HuH-7.5 (cell line): ENCODE data around the gene CGB3.
"Not testable (repeated sequence)": the region's sequence is repeated elsewhere in the genome, so short reads cannot be mapped to it uniquely, and the experiment has no call there.

Source experiments
- DNase-seq: peaks from one replicate; pipeline ENCODE4 v3.0.0; 2011; ENCODE audit warnings: low spot score

Gene CGB3

GRCh38 chr19:49042666-49043065 lies 18.5 kb upstream of the CGB3 start:
- not testable (repeated sequence) for DNase-seq

DNA sequence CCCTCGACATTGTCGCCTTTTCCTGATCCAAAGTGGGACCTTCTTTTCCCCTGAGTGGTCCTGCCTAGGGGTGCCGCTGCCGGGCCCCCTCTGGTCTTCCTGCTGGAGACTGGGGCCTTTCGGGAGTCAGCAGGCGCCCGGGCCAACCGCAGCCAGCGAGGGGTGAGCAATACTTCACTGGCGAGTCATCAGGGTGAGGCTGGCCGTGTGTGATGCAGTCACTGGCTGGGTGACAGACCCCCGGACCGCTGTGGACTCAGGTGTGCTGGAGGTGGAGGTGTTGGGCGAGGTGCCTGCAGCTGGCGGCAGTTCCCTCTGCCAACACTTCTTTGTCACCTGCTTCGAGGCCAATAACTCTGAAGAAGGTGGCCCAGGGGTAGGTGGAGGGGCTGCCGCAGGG lies 18.0 kb upstream of the CGB3 start:
- DNase-seq: no peak

DNA sequence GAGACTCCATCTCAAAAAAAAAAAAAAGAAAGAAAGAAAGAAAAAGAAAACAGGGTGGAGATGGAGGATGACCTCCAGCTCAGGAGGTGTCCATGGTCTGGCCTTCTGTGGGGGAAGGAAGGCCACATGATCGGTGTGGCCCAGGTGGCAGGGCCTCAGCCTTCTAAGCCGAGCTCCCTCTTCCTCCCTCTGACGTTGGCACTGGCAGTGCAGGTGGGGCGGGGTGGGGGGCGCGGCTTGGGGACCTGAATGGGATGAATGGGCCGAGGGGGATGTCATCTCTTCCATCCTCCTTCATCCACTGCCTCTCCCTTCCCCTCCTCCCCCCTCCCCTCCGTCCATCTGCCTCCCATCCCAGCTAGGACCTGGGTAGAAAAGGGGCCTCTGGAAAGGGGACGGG lies 15.6 kb upstream of the CGB3 start:
- DNase-seq: not testable (repeated sequence)

DNA sequence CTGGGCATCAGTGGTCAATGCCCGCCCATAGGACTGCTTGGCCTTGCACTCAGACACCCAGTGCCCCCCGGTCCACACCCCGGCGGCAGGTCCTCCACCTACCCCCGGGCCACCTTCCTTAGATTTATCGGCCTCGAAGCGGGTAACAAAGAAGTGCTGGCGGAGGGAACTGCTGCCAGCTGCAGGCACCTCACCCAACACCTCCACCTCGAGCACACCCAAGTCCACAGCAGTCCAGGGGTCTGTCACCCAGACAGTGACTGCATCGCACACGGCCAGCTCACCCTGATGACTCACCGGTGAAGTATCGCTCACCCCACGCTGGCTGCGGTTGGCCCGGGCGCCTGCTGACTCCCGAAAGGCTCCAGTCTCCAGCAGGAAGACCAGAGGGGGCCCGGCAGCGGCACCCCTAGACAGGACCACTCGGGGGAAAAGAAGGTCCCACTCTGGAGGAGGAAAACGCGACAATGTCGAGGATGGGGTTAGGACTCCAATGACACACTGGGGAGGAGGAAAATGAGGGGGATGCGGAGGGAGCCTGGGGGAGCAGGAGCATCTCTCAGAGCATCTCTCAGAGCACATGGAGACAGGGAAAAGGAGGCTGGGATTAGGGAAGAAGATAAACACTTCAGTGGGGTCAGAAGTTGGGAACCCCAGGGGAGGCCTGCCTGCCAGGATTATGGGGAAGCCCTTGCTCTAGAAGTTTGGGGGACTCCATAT lies 14.6 kb upstream of the CGB3 start:
- DNase-seq: not testable (repeated sequence)

- DNase-seq: not testable (repeated sequence)
Observed at GRCh38 chr19:49038111-49038510, 14.0 kb upstream of the CGB3 start.

DNA sequence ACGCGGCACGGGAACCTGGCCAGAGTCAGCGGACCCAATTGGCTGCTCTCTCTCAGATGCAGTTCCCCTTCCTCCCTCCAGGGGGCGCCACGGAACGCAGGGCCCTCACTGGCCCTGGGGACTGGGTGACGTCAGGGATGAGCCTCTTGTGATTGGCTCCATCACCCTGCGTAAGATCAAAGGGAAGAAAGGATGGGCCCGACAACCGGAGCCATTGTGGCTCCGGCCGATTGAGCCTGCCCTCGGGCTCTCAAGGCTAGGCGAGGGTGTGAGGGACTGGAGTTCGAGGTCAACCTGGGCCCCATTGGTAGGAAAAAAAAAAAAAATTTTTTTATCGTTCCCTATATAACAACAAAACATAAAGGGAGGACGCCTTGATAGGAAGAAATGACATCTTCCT lies 12.7 kb upstream of the CGB3 start, which contains the start of gene CGB1:
Gene CGB1, minus strand, starts transcription at position 81 of the 400 bp plus-strand sequence. CDS start 184 bp downstream, outside the sequence.
- not testable (repeated sequence) for DNase-seq

GRCh38 chr19:49031642-49032301 lies 7.6 kb upstream of the CGB3 start, which contains the start of gene CGB2:
Gene CGB2, plus strand, starts transcription at chr19:49031890. Its CDS starts 206 bp downstream, at chr19:49032096.
- DNase-seq: peak; percentile 45

- not testable (repeated sequence) for DNase-seq
Observed at GRCh38 chr19:49030323-49030722, 6.2 kb upstream of the CGB3 start.

- DNase-seq: not testable (repeated sequence)
Observed at GRCh38 chr19:49029749-49030148, 5.6 kb upstream of the CGB3 start.

- not testable (repeated sequence) for DNase-seq
Observed at GRCh38 chr19:49028686-49029085, 4.6 kb upstream of the CGB3 start.

GRCh38 chr19:49025599-49025998 lies 1.5 kb upstream of the CGB3 start:
- DNase-seq: not testable (repeated sequence)

GRCh38 chr19:49025088-49025487 lies 955 bp upstream of the CGB3 start:
- not testable (repeated sequence) for DNase-seq

GRCh38 chr19:49022116-49022515 lies 2.0 kb downstream of the CGB3 start:
- no peak for DNase-seq

DNA sequence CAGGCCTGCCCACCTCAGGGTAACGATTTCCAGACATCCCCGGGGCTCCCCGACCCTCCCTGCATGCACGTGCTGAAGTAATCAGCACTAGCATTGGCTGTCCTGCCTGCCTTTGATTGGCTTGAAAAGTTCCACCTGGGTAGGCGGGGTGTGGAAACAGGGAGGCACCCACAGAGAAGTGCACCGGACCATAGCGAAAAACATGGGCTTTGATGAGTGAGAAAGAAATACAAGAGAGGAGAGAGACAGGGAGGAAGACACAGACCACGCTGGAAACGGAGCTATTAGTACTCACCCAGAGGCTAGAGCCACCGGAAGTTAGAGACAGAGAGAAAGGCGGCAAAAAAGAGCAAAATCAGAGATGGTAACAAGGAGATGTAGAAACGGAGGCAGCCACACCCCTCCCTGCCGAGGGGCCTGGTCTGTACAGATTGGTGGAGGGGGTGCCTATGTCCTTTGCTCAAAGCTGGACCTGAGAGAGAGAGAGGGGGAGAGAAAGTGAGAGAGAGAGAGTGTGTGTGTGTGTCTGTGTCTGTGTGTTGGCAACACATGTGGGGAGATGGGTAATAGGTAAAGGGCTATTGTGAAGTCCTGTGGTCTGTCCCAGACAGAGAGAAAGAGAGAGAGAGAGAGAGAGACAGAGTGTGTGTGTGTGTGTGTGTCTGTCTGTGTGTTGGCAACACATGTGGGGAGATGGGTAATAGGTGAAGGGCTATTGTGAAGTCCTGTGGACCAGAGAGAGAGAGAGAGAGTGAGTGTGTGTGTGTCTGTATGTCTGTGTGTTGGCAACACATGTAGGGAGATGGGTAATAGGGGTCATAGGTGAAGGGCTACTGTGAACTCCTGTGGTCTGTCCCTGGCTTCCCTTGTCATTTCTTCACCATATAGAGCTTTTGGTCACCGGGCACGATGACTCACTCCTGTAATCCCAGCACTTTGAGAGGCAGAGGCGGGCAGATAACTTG lies 2.9 kb downstream of the CGB3 start:
- no peak for DNase-seq

- DNase-seq: no peak
Observed at GRCh38 chr19:49020342-49020741, 3.8 kb downstream of the CGB3 start.

DNA sequence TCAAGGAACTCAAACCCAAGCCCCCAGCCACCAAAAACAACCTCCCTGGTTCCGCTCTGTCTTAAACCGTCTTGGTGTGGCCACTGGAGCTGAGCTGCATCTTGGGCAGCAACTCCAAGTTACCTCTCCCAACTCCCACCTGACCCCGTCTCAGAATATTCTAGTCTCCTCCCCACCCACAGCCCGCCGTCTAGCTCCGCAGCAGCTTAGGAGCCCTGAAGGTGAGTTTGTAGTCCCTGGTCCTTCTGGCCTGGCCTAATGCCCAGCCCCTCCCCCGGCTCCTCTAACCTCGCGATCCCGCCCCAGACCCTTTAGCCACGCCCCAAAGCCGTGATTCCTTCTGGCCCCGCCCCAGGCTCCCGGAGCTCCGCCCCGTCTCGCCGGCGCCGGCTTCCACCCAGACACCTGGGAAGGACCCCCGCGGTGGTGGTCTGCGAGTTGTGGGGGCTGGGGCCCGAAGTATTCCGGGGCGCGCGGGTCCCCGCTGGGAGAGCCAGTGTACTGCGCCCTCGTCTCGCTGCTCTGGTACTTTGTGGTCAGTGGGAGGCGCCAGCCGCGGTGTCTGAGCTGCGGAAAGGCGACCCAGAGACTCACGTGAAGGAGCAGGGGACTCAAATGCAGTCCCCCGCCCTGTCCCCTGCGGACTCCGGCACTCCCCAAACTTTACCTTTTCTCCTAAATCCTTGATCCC lies 4.7 kb downstream of the CGB3 start:
- DNase-seq: peak; percentile 92

DNA sequence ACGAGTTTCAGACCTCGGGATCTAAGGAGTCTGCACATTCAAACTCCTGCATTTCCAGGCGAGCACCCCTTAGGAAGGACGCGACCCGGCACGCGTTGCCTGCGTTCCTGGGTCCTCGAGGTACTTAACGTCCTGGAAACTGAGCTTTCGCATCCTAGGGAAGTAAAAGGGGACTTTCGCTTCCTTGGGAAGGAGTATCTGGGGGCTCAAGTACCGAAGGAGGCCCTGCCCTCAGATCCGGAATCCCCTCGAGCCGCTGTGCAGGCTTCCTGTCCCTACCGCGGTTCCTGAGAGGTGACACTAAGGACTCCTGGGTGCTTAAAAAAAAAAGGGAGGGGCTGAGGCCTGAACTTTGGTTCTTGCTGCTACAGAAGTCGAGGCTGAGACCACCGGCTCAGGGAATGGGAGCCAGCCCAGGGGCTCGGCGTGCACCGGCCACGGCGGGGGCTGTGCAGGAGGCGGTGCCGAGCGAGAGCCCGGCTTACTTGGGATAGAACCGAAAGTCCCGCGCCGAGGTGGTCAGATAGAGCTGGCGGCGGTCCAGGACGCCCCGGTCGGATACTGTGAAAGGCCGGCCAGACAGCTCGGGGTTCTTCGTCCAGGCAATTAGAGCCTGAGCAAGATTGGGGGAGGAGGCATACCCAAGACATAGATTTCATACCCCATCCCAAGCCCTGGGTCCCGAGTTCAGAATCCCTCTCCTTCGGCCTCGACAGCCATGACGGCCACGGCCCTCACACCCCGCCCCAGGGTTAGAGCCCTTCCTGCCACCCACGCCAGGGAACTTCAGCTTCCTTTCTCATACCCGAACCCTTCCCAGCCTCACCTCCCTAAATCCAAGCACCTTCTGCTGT lies 5.5 kb downstream of the CGB3 start:
- not testable (repeated sequence) for DNase-seq

DNA sequence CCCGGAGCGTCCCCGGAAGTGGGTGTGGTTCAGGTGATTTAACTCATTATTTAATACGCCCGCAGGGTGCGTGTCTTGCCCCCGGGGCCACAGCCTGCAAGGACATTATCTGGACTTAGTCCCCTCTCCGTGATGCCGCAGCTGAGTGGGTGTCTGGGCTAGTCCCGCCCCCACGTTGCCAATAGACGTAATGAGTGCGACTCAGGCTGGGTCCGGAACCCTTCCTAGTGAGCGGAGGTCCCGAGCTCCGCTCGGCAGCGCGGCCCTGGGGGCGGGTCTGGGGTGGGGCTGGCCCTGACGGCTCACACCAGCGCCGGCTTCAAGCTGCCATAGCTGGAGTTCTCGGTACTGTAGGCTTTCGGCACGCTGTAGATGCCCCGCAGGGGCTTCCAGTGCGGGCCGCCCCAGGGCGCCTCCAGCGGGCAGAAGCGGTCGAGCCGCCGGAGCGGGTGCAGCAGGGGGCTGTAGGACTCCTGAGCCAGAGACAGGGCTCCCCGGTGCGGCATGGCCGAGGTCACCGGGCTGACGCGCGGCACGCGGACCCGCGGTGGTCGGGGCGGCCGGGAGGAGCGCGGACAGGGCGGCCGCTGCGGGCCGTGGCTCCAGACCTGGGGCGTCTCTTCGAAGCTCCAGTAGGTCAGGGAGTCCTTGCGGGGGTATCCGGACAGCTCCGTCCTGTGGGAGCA lies 6.3 kb downstream of the CGB3 start:
- peak; percentile 92 for DNase-seq

- no peak for DNase-seq
Observed at GRCh38 chr19:49017041-49017665, 7.0 kb downstream of the CGB3 start, which contains the start of gene LHB. Gene LHB, minus strand, starts transcription at chr19:49017091. Its CDS starts 10 bp downstream, at chr19:49017081.
